MCF 10A (cell line): ENCODE data around the gene WWOX. TPM values are rescaled to one million over a fixed set of nuclear protein-coding genes. Genes with fewer than 3 reads are reported as not detected.

ENCODE experiments used
- BruUV-seq: library from RNA; stranded (reverse); fragments of 400-500 nt; replicated peaks from 2 replicates; lab custom pipeline; 2021; lab: Mats Ljungman, UMichigan
- CTCF ChIA-PET: fragments of 300-600 bp; sonication (Branson Sonifier 250); formaldehyde crosslinking; extraction: SDS; loops from one replicate; lab custom pipeline; 2021; ENCODE audit warnings: antibody characterized with exemption, inconsistent platforms; lab: Yijun Ruan, JAX
- POLR2A ChIA-PET: fragments of 300-600, 350-650 bp; sonication (Branson Sonifier 250); formaldehyde crosslinking; extraction: SDS; loops from one replicate; lab custom pipeline; 2020; ENCODE audit warnings: antibody characterized with exemption, inconsistent platforms; lab: Yijun Ruan, JAX
- DNase-seq: peaks from one replicate; pipeline ENCODE4 v3.0.0-alpha.2; 2018; ENCODE audit not compliant: unreplicated experiment
- H3K27ac Mint-ChIP-seq: one replicate; pipeline ENCODE4 v1.8.0; 2022; ENCODE audit warnings: mild to moderate bottlenecking, low read depth, mixed read lengths; ENCODE audit not compliant: unreplicated experiment
- H3K27me3 Mint-ChIP-seq: one replicate; pipeline ENCODE4 v1.8.0; 2022; ENCODE audit warnings: mixed read lengths; ENCODE audit not compliant: insufficient read depth, unreplicated experiment
- H3K36me3 Mint-ChIP-seq: one replicate; pipeline ENCODE4 v1.8.0; 2022; ENCODE audit warnings: mild to moderate bottlenecking, moderate library complexity, mixed read lengths; ENCODE audit not compliant: insufficient read depth, unreplicated experiment
- H3K4me1 Mint-ChIP-seq: one replicate; pipeline ENCODE4 v1.8.0; 2022; ENCODE audit warnings: mixed read lengths; ENCODE audit not compliant: insufficient read depth, unreplicated experiment
- H3K4me3 Mint-ChIP-seq: one replicate; pipeline ENCODE4 v1.8.0; 2022; ENCODE audit warnings: mild to moderate bottlenecking, moderate library complexity, mixed read lengths; ENCODE audit not compliant: unreplicated experiment
- H3K9me3 Mint-ChIP-seq: one replicate; pipeline ENCODE4 v1.8.0; 2022; ENCODE audit warnings: mixed read lengths; ENCODE audit not compliant: unreplicated experiment
- CTCF ChIP-seq: fragments of 200-600 bp; IDR thresholded peaks from one replicate; pipeline ENCODE4 v1.8.0; 2022; ENCODE audit warnings: antibody characterized with exemption, mild to moderate bottlenecking; ENCODE audit not compliant: unreplicated experiment
- intact Hi-C: fragments of 100-400 bp; cut with micrococcal nuclease; formaldehyde crosslinking; loops from 2 replicates; pipeline ENCODE4 v1.14.1; 2022
- total RNA-seq: library from RNA; stranded (reverse); gene quantifications from 2 replicates; pipeline ENCODE4 v1.2.3, GENCODE V29; 2022

The WWOX gene
- total RNA-seq, 1 experiment from 2014 or later: 18.1 TPM

DNA sequence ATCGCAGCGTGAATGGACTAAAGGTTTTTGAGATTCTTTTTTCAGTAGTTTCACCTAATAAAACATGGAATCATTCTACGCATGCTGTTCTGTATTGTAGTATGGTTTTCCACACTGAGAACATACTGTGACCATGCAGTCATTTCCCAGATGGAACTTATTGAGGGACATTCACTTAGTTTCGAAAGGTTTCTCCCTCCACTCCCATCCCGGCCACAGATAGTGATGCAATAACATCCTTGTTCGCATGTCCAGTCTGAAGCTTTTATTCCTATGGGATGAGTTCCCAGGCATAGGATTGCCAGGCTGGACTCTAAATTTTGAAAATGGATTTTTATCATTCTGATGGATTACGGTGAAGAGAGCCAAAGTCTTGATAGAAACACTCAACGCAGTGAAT is 420.4 kb downstream of the WWOX start:
- POLR2A ChIA-PET: no interaction called here

GRCh38 chr16:78520470-78520869 is 421.0 kb downstream of the WWOX start:
- no peak for DNase-seq
- H3K27me3 Mint-ChIP-seq: no peaks in the 10 kb centered on the region
- no peaks in the 10 kb centered on the region for H3K9me3 Mint-ChIP-seq
- TF ChIP-seq CTCF: no peak
- peaks cover 8% of the 10 kb centered on the region for H3K4me1 Mint-ChIP-seq
- no peaks in the 10 kb centered on the region for H3K36me3 Mint-ChIP-seq
- CTCF ChIA-PET: interaction anchor here (0.6 kb wide), 1 partner anchor 1937 kb away, joined by 3 read pairs; no protein-coding TSS in a partner anchor
- POLR2A ChIA-PET: no interaction called here
- H3K4me3 Mint-ChIP-seq: no peak overlapping the region
- H3K27ac Mint-ChIP-seq: no peak overlapping the region
- BruUV-seq: no TSS peak
- intact Hi-C loops: no loop called here

More for the DNA sequence above, 420.4 kb downstream of the WWOX start:
- intact Hi-C loops: loop anchor here (10.0 kb wide), 1 partner anchor 165 kb away; no protein-coding TSS in a partner anchor
- BruUV-seq: no TSS peak
- CTCF ChIA-PET: no interaction called here
- Mint-ChIP-seq H3K4me1 (peaks cover 8% of the 10 kb centered on the region), H3K4me3 (no peak overlapping the region), H3K36me3 (no peaks in the 10 kb centered on the region), H3K27me3 (no peaks in the 10 kb centered on the region), H3K27ac (no peak overlapping the region), H3K9me3 (no peaks in the 10 kb centered on the region)
- no peak for TF ChIP-seq CTCF
- no peak for DNase-seq

- no peak overlapping the region for H3K27ac Mint-ChIP-seq
- no peaks in the 10 kb centered on the region for H3K27me3 Mint-ChIP-seq
- ChIA-PET CTCF (interaction anchor here (0.6 kb wide), 1 partner anchor 61 kb away, joined by 4 read pairs; no protein-coding TSS in a partner anchor), POLR2A (no interaction called here)
- H3K4me3 Mint-ChIP-seq: no peak overlapping the region
- no TSS peak for BruUV-seq
- no peaks in the 10 kb centered on the region for H3K36me3 Mint-ChIP-seq
- H3K9me3 Mint-ChIP-seq: no peaks in the 10 kb centered on the region
- intact Hi-C loops: no loop called here
- TF ChIP-seq CTCF: no peak
- DNase-seq: no peak
- H3K4me1 Mint-ChIP-seq: peaks cover 8% of the 10 kb centered on the region
These were observed 422.9 kb downstream of the WWOX start for GRCh38 chr16:78522327-78522726.

DNA sequence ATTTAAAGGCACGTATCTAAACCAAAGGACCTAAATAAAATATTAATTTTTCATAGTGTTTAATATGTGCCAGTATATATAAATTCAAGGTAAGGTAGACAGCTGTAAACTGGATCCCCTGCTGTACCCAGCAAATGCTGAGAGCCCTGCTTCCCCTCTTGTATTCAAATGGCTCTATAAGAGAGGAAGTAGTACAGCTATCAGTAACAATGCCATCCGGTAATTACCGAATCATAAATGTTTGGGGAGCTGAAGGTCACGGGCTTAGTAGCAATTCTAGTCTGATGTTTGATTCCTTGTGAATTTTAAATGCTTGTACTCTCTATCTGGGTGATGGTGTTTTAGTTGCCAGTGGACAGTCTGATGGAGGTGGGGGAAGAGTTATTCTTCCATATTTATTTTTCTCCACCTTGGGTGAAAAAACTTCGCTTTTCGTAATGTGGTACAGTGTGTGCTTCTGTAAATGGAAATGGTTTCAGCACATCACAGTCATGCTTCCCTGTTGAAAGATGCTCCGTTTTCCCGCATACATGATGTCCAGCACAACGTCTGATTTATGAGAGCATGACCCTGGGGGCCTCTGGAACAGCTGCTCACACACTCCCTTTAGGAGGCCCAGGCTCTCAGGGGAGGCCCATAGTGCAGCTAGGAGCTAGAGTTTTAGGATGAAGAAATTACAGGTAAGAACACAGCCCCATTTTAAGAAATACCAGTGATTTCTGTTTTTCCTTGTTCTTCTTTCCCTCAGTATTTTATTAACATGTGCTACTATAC is 423.9 kb downstream of the WWOX start:
- Mint-ChIP-seq H3K9me3 (no peaks in the 10 kb centered on the region), H3K27me3 (no peaks in the 10 kb centered on the region), H3K36me3 (no peaks in the 10 kb centered on the region), H3K27ac (no peak overlapping the region), H3K4me1 (peaks cover 12% of the 10 kb centered on the region), H3K4me3 (no peak overlapping the region)
- no peak for DNase-seq
- no peak for TF ChIP-seq CTCF
- ChIA-PET CTCF (no interaction called here), POLR2A (interaction anchor here (0.6 kb wide), 1 partner anchor 312 kb away, joined by 3 read pairs; no protein-coding TSS in a partner anchor)
- BruUV-seq: no TSS peak
- intact Hi-C loops: no loop called here
